ENCODE measurements around the gene RFT1. TPM values are rescaled to one million over a fixed set of nuclear protein-coding genes. Genes with fewer than 3 reads are reported as not detected.
A peak's percentile ranks its signal among the peaks of the same experiment; 100 is the strongest.
"Not testable (repeated sequence)": the region's sequence is repeated elsewhere in the genome, so short reads cannot be mapped to it uniquely, and the experiment has no call there.

RFT1 gene
- total RNA-seq, 1 experiment from 2014 or later: 22.7 TPM

DNA sequence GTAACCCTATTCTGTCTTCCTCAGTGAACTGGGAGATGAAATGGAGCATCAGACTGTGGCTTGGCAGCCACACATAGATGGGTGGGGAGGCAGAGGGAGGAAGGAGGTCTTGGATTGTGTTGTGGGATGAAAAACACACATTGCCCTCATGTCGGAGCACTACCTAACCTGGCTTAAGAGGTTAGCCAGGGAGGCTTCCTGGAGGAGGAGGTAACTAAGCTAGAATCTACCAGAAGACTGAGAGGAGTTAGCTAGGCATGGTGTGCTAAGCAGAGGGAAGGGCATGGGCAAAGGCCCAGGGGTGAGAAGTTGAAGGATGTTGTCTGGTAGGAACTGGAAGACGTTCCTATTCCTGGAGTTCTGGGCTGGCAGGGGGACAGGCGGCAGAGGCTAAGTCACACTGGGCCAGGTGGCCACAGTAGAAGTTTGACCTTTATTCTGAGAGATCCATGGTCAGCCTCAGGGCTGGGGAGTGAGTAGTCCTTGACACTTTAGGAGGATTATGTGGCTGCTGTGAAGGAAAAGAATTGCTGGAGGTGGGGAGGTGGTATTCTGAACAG, 23.1 kb upstream of the RFT1 start:
- in situ Hi-C loops (cut with HindIII; ENCODE audit: low pct_unique_long_range_greater_than_20kb, low sequenced_read_pairs): no loop called here
- DNase-seq (ENCODE audit: low read depth, low spot score): no peak

DNA sequence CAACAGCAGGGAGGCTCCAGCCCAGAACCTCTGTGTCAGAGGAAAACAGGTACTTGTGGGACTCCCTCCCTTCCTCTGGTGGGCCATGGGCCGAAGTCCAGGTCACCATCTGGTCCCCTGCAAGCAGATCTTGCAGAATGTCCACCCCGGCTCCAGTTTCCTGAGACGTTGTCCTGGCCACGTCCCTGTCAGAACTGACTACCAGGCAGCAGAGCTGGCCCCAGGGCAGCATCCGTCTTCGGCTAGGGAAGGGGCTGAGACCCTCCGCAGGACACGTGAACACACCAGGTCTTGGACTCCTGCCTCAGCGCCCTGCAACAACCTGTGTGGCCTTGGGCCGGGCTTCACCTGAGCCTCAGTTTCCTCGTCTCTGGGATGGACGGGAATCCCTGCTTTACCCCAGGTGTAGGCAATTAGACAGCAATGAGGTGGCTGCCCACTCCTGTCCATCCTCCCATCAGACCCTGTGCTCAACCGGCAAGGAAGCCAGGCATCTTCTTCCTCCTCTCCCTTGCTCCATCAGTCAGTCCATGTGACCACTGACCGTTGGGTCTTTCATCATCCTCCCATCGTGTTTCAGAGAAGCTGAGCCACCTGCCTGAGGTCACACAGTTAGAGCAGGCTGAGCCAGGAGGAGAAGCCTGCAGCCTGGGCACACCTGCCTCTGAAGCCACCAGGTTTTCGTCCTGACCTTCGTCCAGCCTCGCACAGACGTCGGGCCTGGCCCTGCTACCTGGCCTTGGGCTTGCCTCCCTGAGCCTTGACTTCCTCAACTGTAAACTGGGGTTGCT, 21.8 kb upstream of the RFT1 start:
- in situ Hi-C loops (cut with HindIII; ENCODE audit: low pct_unique_long_range_greater_than_20kb, low sequenced_read_pairs): no loop called here
- DNase-seq (ENCODE audit: low read depth, low spot score): no peak

DNA sequence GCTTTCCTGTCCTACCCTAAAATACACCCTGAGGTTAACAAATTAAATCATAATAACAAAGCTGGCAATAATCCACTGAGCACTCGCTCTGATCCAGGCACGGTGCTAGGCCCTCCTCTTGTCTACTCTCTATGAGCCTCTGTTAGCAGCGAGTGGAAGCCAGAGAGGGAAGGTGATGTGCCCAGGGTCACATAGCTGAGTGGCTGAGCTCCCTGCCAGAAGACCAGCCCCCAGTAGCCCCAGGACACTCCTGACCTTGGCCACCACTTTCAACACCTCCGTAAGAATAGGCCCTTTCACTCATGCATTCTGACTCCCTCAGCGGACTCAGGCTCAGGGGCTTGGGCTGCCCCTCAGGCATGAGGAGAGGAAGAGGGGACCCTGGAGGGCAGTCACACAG, 21.2 kb upstream of the RFT1 start:
- DNase-seq (ENCODE audit: low read depth, low spot score): no peak
- in situ Hi-C loops (cut with HindIII; ENCODE audit: low pct_unique_long_range_greater_than_20kb, low sequenced_read_pairs): no loop called here

DNA sequence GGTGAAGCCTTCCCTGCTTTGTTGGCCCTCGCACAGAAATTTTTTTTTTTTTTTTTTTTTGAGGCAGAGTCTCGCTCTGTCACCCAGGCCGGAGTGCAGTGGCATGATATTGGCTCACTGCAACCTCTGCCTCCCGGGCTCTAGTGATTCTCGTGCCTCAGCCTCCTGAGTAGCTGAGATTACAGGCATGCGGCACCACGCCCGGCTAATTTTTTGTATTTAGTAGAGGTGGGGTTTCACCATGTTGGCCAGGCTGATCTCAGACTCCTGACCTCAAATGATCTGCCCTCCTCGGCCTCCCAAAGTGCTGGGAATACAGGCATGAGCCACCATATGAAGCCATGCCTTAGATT, 20.8 kb upstream of the RFT1 start:
- DNase-seq (ENCODE audit: low read depth, low spot score); in situ Hi-C loops (cut with HindIII; ENCODE audit: low pct_unique_long_range_greater_than_20kb, low sequenced_read_pairs): not testable (repeated sequence)

DNA sequence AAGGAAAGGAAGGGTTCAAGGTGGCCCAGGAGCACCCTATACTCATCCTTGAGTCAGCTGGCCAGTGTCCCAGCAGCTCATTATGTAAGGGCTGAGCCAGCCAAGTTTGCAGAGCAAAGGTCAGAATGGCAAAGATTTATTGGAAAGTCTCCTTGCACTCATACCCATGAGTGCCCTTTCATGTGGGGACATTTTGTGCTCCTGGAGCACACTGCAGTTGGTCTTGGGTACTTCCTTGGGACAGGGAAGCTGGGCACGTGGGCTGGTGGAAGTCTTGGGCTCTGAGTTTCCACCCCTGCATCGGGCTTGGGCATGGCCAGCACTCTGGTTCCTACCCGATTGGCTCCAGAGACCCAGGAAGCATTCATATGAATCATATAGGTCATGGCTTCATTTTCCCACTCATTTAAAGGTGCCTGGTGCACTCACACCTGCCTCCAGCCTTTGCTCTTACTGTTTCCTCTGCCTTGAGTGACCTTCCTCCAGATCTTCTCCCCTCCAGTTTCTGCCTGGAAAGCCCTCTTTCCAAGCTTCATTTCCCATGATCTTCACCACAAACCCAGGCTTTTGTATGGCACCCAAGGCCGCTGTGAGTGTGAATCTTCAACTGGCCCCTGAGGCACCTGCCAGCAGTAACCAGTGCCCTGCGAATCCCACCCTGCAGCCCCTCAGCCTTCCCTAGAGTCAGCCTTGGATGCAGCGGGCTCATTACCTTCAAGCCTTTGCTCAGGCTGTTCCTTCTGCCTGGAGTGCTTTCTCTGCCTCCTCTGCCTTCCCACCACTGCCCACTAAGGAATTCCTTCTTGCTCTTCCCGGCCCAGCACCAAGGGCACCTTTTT, 20.2 kb upstream of the RFT1 start:
- in situ Hi-C loops (cut with HindIII; ENCODE audit: low pct_unique_long_range_greater_than_20kb, low sequenced_read_pairs): no loop called here
- DNase-seq (ENCODE audit: low read depth, low spot score): no peak

DNA sequence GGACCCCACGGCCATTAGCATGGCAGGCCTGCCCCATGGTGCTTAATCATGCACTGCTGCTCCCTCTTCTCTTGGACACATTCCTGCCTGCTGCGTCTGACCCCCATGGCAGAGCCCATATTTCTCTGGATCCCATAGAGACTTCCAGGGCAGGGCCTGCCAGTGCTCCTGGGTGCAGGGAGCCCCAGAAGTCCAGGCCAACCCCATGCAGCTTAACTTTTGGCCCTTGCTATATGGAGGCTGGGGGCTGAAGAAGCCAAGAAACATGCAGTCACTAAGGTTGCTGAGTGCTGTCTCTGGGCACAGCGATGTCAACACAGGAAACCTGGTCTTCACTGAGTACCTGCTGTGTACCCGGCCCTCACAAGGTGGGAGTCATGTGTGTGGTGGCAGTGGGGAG, 19.5 kb upstream of the RFT1 start:
- DNase-seq (ENCODE audit: low read depth, low spot score): no peak
- in situ Hi-C loops (cut with HindIII; ENCODE audit: low pct_unique_long_range_greater_than_20kb, low sequenced_read_pairs): no loop called here

DNA sequence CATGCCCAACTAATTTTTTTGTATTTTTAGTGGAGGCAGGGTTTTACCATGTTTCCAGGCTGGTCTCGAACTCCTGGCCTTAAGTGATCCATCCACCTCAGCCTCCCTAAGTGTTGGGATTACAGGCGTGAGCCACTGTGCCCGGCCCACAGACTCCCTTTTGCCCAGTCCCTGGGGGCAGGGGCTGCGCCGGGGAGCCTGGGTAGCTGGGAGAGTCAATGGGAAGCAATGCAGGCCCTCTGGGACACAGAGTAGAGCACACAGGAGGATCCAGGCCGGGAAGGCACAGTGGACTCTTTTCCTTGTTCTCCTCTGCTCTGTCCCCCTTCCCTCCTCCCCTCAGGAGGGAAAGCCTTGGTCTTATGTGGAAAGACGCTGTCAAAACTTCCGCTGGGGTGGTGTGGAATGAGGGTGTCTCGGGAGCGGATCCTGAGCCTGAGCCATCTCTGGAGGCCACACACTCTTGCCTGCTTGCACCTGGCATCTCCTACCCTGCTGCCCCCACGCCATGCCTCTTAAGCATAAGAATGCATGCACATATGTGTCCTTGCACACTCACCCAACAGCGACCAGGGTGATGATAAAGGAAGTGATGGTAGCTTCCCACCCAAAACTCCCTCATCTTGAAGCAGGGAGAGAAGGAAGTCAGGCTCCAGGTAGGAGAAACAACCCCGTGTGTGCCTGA, 18.9 kb upstream of the RFT1 start:
- in situ Hi-C loops (cut with HindIII; ENCODE audit: low pct_unique_long_range_greater_than_20kb, low sequenced_read_pairs): no loop called here
- DNase-seq (ENCODE audit: low read depth, low spot score): no peak

DNA sequence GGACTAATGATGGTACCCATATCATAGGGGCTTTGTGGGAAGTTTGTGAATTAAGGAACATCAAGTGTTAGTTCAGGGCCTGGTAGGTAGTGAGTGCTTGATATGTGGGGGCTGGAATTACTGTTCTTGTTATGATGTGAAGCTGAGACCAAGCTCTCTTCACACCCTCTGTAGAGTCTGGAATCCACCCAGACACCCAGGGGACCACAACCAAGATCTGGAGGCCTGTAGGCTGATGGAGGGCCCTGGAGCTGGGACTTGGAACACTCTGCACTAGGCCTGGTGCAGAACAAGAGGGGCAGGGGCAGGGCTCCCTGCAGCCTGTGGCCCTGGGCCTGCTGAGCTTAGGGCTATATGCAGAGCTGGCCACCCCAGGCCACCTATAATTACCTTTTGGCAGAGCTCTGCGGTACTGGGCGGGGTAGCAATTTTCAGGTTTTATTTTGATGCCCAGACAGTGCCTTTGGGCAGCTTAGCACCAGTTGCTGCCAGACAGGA, 17.7 kb upstream of the RFT1 start:
- DNase-seq (ENCODE audit: low read depth, low spot score): no peak
- in situ Hi-C loops (cut with HindIII; ENCODE audit: low pct_unique_long_range_greater_than_20kb, low sequenced_read_pairs): no loop called here

DNA sequence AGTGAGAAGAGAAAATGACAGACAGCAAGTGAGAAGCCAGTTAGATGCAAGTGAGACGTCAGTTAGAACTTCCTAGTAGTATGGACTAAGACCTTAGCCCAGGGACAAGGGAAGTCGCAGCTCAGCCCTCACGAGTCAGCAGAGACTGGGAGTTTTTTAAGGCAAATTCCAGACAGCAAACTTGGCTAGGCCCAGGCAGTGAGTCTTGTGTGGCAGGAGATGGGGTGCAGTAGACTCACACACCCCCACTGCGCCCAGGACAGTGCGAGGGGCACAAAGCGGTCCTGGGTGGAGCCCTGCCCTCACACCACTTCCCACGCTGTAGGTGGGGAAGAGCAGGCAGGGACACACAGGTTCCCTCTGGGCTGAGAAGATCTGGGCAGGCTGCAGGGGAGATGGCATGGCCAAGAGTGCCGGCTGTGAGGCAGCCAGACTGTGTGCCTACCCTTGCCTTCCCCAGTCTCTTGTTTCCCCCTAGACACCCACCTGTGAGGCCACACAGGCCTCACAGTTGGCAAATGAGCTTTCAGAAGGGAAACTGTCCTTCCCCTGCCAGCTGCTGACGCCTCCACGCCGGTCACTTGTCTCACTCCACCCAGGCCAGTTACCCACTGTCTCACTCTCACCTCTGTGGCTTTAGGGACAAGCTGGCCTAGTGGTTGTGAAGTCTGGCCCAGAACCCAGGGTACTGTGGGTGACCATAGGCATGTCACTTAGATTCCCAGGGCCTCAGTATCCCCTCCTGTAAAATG, 17.1 kb upstream of the RFT1 start:
- in situ Hi-C loops (cut with HindIII; ENCODE audit: low pct_unique_long_range_greater_than_20kb, low sequenced_read_pairs): no loop called here
- no peak for DNase-seq (ENCODE audit: low read depth, low spot score)

DNA sequence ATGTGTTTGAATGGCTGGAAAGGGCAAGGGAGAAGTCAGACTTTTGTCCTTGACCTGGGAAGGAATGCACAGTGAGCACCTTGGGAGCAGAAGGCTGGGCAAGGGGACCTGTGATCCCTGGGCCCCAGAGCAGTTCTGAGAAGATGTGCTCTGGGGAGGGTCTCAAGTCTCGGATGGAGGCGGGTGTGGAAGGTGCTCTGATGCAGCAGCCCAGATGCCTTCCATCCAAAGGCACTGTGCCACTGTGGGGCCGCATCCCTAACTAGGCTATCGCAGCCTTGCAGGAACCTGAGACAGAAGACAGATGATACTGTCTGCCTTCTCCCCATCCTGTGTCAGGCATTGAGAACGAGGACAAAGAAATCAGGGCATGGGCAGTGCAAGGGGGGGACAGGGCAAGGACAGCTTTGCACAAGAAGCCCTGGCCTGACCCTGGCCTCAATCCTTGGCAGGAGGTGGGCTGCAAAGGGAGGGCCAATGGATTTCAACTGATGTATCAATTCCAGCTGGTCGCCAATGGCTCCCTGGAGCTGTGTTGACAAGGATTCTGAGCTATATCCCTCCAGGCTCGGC, 16.2 kb upstream of the RFT1 start:
- in situ Hi-C loops (cut with HindIII; ENCODE audit: low pct_unique_long_range_greater_than_20kb, low sequenced_read_pairs): no loop called here
- no peak for DNase-seq (ENCODE audit: low read depth, low spot score)

DNA sequence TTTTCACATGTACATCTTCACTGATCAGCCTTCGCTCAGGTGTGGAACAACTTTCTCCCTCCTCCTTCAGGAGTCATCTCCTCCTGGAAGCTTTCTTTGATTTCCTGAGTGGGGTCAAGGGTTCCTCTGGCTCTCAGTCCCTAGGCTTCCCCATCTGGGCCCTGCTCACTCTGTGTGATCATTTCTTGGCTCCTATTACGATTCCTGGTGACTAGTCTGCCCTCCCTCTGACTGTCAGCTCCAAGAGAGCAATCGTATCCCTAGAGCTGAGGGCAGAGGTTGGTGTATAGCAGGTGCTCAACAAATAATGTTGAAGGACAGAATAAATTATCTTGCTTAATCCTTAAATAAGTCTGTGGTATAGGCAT, 15.5 kb upstream of the RFT1 start:
- in situ Hi-C loops (cut with HindIII; ENCODE audit: low pct_unique_long_range_greater_than_20kb, low sequenced_read_pairs): no loop called here
- no peak for DNase-seq (ENCODE audit: low read depth, low spot score)

DNA sequence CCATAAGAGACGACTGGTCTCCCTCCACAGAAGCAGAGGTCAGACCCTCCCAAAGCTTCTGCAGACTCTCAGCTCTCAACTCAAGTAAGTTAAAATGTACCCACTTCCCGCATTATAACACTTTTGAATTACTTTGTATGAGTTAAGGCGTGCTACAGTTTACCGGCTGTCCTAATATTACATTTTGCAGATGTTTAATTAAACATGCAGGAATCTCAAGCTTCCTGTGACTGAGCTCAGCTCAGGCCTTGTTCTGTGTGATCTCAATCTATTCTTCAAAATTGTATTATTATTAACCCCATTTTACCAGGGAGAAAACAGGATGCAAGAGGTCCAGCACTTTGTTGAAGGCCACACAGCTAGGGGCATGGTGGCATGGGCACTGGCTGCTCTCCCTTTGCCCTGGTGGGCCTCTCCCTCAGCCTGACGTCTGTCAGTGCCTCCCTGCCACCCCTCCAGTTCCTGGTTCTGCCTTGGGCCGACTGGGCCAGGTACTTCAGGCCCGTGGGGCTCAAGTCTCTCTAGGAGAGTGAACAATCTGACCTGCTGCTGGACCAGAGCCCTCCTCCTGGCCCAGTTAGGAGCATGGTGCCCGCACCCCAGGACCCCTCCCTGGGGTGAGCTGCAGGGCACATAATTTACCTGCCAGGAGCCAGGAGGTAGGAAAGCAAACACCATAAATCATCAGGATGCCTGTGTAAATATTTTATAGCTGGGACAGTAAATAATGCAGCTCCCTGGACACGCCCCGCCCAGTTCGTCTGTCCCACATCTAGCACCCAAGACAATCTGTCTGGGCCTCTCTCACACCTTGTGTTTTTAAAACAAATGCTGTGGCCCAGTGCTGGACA, 14.9 kb upstream of the RFT1 start:
- no peak for DNase-seq (ENCODE audit: low read depth, low spot score)
- in situ Hi-C loops (cut with HindIII; ENCODE audit: low pct_unique_long_range_greater_than_20kb, low sequenced_read_pairs): no loop called here

DNA sequence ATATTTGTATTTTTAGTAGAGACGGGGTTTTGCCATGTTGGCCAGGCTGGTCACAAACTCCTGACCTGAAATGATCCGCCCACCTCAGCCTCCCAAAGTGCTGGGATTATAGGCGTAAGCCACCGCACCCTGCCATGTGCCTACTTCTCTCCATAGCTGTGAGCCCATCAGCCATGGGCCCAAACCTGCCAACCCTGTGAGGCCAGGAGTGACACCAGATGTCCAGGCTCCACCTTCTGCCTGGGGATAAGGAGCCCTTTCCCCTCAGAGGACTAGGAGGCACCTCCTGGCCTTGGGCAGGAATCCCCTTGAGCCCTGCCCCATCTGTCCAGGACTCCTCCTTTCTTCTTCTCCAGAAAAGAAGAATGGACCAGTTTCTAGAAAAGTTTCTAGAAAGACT, 14.2 kb upstream of the RFT1 start:
- in situ Hi-C loops (cut with HindIII; ENCODE audit: low pct_unique_long_range_greater_than_20kb, low sequenced_read_pairs): no loop called here
- DNase-seq (ENCODE audit: low read depth, low spot score): no peak

DNA sequence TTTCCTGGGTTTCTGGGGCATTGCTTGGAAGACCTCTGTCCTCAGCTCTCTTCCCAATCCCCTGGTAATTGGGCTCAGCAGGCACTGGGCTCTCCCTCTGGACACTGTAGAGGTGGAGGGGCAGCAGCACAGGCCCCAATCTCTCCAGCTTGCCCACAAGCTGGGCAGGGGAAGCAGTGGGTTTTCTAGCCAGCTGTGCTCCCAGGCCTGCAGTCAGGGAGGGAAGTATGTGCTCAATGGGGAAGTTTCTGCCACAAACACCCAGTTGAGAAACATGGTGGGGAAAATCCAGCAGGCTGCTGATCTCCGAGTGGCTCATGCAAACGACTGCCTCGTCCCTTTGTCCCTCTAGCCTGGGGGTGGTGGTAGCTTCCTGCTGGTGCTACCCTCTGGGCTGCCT, 12.8 kb upstream of the RFT1 start:
- in situ Hi-C loops (cut with HindIII; ENCODE audit: low pct_unique_long_range_greater_than_20kb, low sequenced_read_pairs): no loop called here
- DNase-seq (ENCODE audit: low read depth, low spot score): no peak

DNA sequence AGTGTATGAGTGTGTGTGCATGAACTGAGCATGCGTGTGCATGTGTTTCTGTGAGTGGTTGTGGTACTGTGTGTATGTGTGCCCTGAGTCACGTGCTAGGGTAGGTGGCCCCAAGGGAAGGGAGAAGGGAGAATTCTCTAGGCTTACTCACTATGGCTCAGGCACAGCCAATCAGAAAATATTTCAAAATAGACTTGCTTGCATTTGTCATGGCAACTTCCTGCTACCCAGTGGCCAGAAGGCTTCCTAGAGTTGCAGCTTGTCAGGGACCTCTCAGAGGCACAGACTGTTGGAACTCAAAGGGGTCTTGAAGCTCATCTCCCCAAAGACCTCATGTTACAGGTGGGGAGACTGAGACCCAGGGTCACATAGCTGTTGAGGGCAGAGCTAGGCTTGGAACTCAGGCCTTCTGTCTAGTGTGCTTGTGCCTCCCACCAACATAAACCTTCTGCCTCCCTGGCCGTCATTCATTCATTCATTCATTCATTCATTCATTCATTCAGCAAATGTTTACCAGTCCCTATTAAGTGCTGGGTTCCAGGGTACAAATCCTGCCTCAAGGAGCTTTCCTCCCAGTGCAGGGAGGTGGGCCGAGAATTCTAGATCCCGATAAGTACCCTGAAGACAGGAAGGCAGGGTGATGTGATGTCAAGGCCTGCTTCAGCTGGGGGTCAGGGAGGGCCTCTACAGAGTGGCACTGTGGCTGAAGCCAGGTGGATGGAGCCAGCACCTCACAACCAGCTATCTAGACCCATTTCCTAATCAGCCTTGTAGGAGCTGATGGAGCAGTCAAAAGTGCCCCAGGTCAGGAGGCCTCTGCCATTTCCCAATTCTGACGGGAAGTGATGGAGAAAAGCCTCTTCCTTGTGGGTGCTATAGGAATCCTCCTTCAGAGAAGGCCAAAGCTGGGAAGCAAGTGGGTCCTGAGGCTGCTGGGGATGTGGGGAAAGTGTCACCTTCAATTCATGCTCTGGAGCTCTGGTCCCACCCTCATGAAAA, 10.9 kb upstream of the RFT1 start:
- DNase-seq (ENCODE audit: low read depth, low spot score): peak; percentile 32
- in situ Hi-C loops (cut with HindIII; ENCODE audit: low pct_unique_long_range_greater_than_20kb, low sequenced_read_pairs): no loop called here

Measured in SK-MEL-5 (cell line).